GM23338 (cell line): ENCODE measurements around the gene MCRIP1. TPM values are rescaled to one million over a fixed set of nuclear protein-coding genes. Genes with fewer than 3 reads are reported as not detected.

ENCODE experiments used
- ATAC-seq: fragments of 200-7000 bp; cut with Tn5 transposase; 3 replicates; pipeline ENCODE4 v1.9.1; 2020
- DNase-seq: peaks from one replicate; pipeline ENCODE4 v3.0.0-alpha.2; 2015; ENCODE audit warnings: low spot score
- H2AFZ ChIP-seq: fragments of 200-600 bp; sonication (generic); 2 replicates; pipeline ENCODE4 v1.8.0; 2016; ENCODE audit warnings: antibody characterized with exemption, mild to moderate bottlenecking, moderate library complexity
- H3F3A ChIP-seq: fragments of 200-600 bp; sonication (generic); replicated peaks from 2 replicates; pipeline ENCODE4 v1.8.0; 2017; ENCODE audit warnings: antibody characterized with exemption, mixed run types, low read depth
- H3K27ac ChIP-seq: fragments of 200-600 bp; sonication (generic); 2 replicates; pipeline ENCODE4 v1.6.1; 2016; ENCODE audit warnings: low read depth
- H3K27me3 ChIP-seq: fragments of 200-600 bp; sonication (generic); 2 replicates; pipeline ENCODE4 v1.8.0; 2016; ENCODE audit warnings: mild to moderate bottlenecking, mixed run types, moderate library complexity; ENCODE audit not compliant: insufficient read depth
- H3K36me3 ChIP-seq: fragments of 200-600 bp; sonication (generic); 2 replicates; pipeline ENCODE4 v1.8.0; 2016; ENCODE audit warnings: mild to moderate bottlenecking; ENCODE audit not compliant: insufficient read depth
- H3K4me1 ChIP-seq: fragments of 200-600 bp; sonication (generic); 2 replicates; pipeline ENCODE4 v1.8.0; 2016; ENCODE audit warnings: mild to moderate bottlenecking, moderate library complexity; ENCODE audit not compliant: insufficient read depth
- H3K4me2 ChIP-seq: fragments of 200-600 bp; sonication (generic); 2 replicates; pipeline ENCODE4 v1.7.1; 2017; ENCODE audit warnings: mixed run types
- H3K4me3 ChIP-seq: fragments of 200-600 bp; sonication (generic); 2 replicates; pipeline ENCODE4 v1.6.1; 2016; ENCODE audit warnings: mixed run types
- H3K79me2 ChIP-seq: fragments of 200-600 bp; sonication (generic); replicated peaks from 2 replicates; pipeline ENCODE4 v1.8.0; 2017; ENCODE audit warnings: mild to moderate bottlenecking; ENCODE audit not compliant: insufficient read depth
- H3K9me2 ChIP-seq: fragments of 200-600 bp; sonication (generic); 2 replicates; pipeline ENCODE4 v1.8.0; 2017; ENCODE audit not compliant: insufficient read depth
- H4K20me1 ChIP-seq: fragments of 200-600 bp; sonication (generic); replicated peaks from 2 replicates; pipeline ENCODE4 v1.8.0; 2017; ENCODE audit warnings: mild to moderate bottlenecking; ENCODE audit not compliant: insufficient read depth
- H3K27ac Mint-ChIP-seq: 2 replicates; pipeline ENCODE4 v1.8.0; 2020; ENCODE audit warnings: inconsistent platforms, mild to moderate bottlenecking, moderate library complexity, mixed read lengths
- H3K27me3 Mint-ChIP-seq: 3 replicates; pipeline ENCODE4 v1.8.0; 2022; ENCODE audit warnings: low read depth, mild to moderate bottlenecking, moderate library complexity, mixed read lengths, inconsistent platforms; ENCODE audit not compliant: insufficient read depth, poor library complexity
- H3K36me3 Mint-ChIP-seq: 3 replicates; pipeline ENCODE4 v1.8.0; 2021; ENCODE audit warnings: low read depth, mild to moderate bottlenecking, inconsistent platforms, moderate library complexity, mixed read lengths
- H3K4me1 Mint-ChIP-seq: 3 replicates; pipeline ENCODE4 v1.8.0; 2020; ENCODE audit warnings: mild to moderate bottlenecking, inconsistent platforms, mixed read lengths
- H3K4me3 Mint-ChIP-seq: 3 replicates; pipeline ENCODE4 v1.8.0; 2021; ENCODE audit warnings: moderate library complexity, mild to moderate bottlenecking, inconsistent platforms, mixed read lengths
- H3K9me3 Mint-ChIP-seq: 3 replicates; pipeline ENCODE4 v1.8.0; 2020; ENCODE audit warnings: moderate library complexity, mild to moderate bottlenecking, inconsistent platforms, mixed read lengths
- CREB1 ChIP-seq: fragments of 250-450 bp; sonication (Bioruptor Pico); IDR thresholded peaks from 2 replicates; pipeline ENCODE4 v1.5.0; 2020; ENCODE audit warnings: low read depth, mild to moderate bottlenecking, moderate library complexity
- JUNB ChIP-seq: IDR thresholded peaks from one replicate; pipeline ENCODE4 v1.6.1; 2016; ENCODE audit warnings: antibody characterized with exemption; ENCODE audit not compliant: unreplicated experiment
- POLR2AphosphoS5 ChIP-seq: IDR thresholded peaks from 2 replicates; pipeline ENCODE4 v1.6.1; 2016; ENCODE audit warnings: antibody characterized with exemption, low read depth
- ZNF114 ChIP-seq: fragments of 250-450 bp; sonication (Bioruptor Pico); IDR thresholded peaks from 2 replicates; pipeline ENCODE4 v1.5.0; 2020; ENCODE audit warnings: mild to moderate bottlenecking, moderate library complexity
- ZNF462 ChIP-seq: fragments of 250-450 bp; sonication (Bioruptor Pico); IDR thresholded peaks from 2 replicates; pipeline ENCODE4 v1.5.0; 2020; ENCODE audit warnings: mild to moderate bottlenecking, moderate library complexity
- polyA plus RNA-seq: library from polyadenylated mRNA; unstranded; fragments of >200 nt; fragmentation: Nextera tagmentation; extraction: Ambion mirVana; gene quantifications from 2 replicates; pipeline ENCODE4 v1.2.1, GENCODE V29; 2016
- total RNA-seq: library from RNA; depleted of rRNA; stranded (reverse); fragments of >200 nt; shearing (Covaris generic); gene quantifications from 2 replicates; pipeline ENCODE4 v1.2.3, GENCODE V29; 2014

The MCRIP1 gene
- total and polyA plus RNA-seq, 2 experiments from 2014 or later = 85.2 to 101 TPM

GRCh38 chr17:81834831-81835267 is 1.8 kb upstream of the MCRIP1 start, which contains the start of gene PPP1R27:
TSS of gene PPP1R27 (minus strand) at chr17:81835050. CDS start at chr17:81834953, 97 bp downstream.
- H3K4me3 Mint-ChIP-seq = peak within 1 kb of the TSS; percentile 93
- Histone ChIP-seq H3K27me3 (no peaks in the 10 kb centered on the region), H3K79me2 (peaks cover 9% of the 10 kb centered on the region), H2AFZ (no peak within 1 kb of the TSS), H3K27ac (0 out of 2 replicates have a peak within 1 kb of the TSS, but pooled peaks have one; percentile 87), H3K4me2 (peak within 1 kb of the TSS; percentile 93), H3K9me2 (no peaks in the 10 kb centered on the region), H3K4me1 (peaks cover 11% of the 10 kb centered on the region), H4K20me1 (no peaks in the 10 kb centered on the region; the same call in 1 of the 2 replicates), H3K36me3 (no peaks in the 10 kb centered on the region), H3F3A (peaks cover 21% of the 10 kb centered on the region; the same call in 1 of the 2 replicates), H3K4me3 (peak within 1 kb of the TSS; percentile 93)
- TF ChIP-seq JUNB = no peak
- no peak for TF ChIP-seq ZNF114 (CRISPR knock-in tag)
- ATAC-seq (no peak), DNase-seq (no peak)
- H3K4me1 Mint-ChIP-seq = peaks cover 10% of the 10 kb centered on the region
- H3K36me3 Mint-ChIP-seq = peaks cover 3% of the 10 kb centered on the region; the same call in 1 of the 3 replicates
- H3K27me3 Mint-ChIP-seq = peaks cover 7% of the 10 kb centered on the region
- peak within 1 kb of the TSS; percentile 94 for H3K27ac Mint-ChIP-seq
- no peaks in the 10 kb centered on the region for H3K9me3 Mint-ChIP-seq

GRCh38 chr17:81833921-81834830 is 1.1 kb upstream of the MCRIP1 start:
- peak overlapping the region; percentile 93 for H3K4me3 Mint-ChIP-seq
- Histone ChIP-seq H3K79me2 (peaks cover 9% of the 10 kb centered on the region), H3K27me3 (no peaks in the 10 kb centered on the region), H3K4me3 (peak overlapping the region; percentile 93), H3K9me2 (no peaks in the 10 kb centered on the region), H4K20me1 (no peaks in the 10 kb centered on the region; the same call in 1 of the 2 replicates), H3K4me2 (peak overlapping the region; percentile 93), H3K4me1 (peaks cover 11% of the 10 kb centered on the region), H2AFZ (peak overlapping the region; percentile 78; the same call in 1 of the 2 replicates), H3K36me3 (no peaks in the 10 kb centered on the region), H3F3A (peaks cover 21% of the 10 kb centered on the region; the same call in 1 of the 2 replicates), H3K27ac (peak overlapping the region; percentile 87; the same call in 1 of the 2 replicates)
- no peak for ATAC-seq
- peaks cover 15% of the 10 kb centered on the region for H3K4me1 Mint-ChIP-seq
- TF ChIP-seq POLR2AphosphoS5 (peak; percentile 13; the same call in 1 of the 2 replicates), CREB1 (CRISPR knock-in tag) (no peak)
- no peak for DNase-seq
- peak overlapping the region; percentile 94 for H3K27ac Mint-ChIP-seq
- H3K36me3 Mint-ChIP-seq = peaks cover 3% of the 10 kb centered on the region; the same call in 1 of the 3 replicates
- H3K9me3 Mint-ChIP-seq = no peaks in the 10 kb centered on the region
- peaks cover 9% of the 10 kb centered on the region for H3K27me3 Mint-ChIP-seq

GRCh38 chr17:81832608-81833159 is 407 bp downstream of the MCRIP1 start:
- Mint-ChIP-seq H3K27ac (no peak overlapping the region), H3K9me3 (no peaks in the 10 kb centered on the region), H3K36me3 (peaks cover 3% of the 10 kb centered on the region; the same call in 2 of the 3 replicates), H3K4me3 (peak overlapping the region; percentile 87), H3K4me1 (peaks cover 20% of the 10 kb centered on the region), H3K27me3 (peaks cover 9% of the 10 kb centered on the region)
- H3K27ac ChIP-seq = no peak overlapping the region
- no peaks in the 10 kb centered on the region for H3K9me2 ChIP-seq
- H3K79me2 ChIP-seq = peaks cover 9% of the 10 kb centered on the region
- peak overlapping the region; percentile 84 for H3K4me3 ChIP-seq
- H3K4me2 ChIP-seq = peak overlapping the region; percentile 96
- ATAC-seq (peak; percentile 19), DNase-seq (peak; percentile 51)
- no peaks in the 10 kb centered on the region for H3K27me3 ChIP-seq
- H4K20me1 ChIP-seq = no peaks in the 10 kb centered on the region; the same call in 1 of the 2 replicates
- no peak overlapping the region for H2AFZ ChIP-seq
- peaks cover 11% of the 10 kb centered on the region for H3K4me1 ChIP-seq
- no peaks in the 10 kb centered on the region for H3K36me3 ChIP-seq
- H3F3A ChIP-seq = peaks cover 21% of the 10 kb centered on the region; the same call in 1 of the 2 replicates
- TF ChIP-seq ZNF462 (CRISPR knock-in tag) = no peak
